HEK293T (cell line): Measurements from ENCODE around the gene KAT2A.

Experiments used
- ARNT ChIP-seq: fragments of 450-650 bp; IDR thresholded peaks from 2 replicates; pipeline ENCODE4 v1.6.1; 2017; ENCODE audit warnings: mild to moderate bottlenecking
- BHLHE40 ChIP-seq: fragments of 450-650 bp; IDR thresholded peaks from 2 replicates; pipeline ENCODE4 v1.6.1; 2016; ENCODE audit warnings: mild to moderate bottlenecking, moderate library complexity, borderline replicate concordance
- CTBP1 ChIP-seq: fragments of 450-650 bp; IDR thresholded peaks from 2 replicates; pipeline ENCODE4 v1.6.1; 2016; ENCODE audit warnings: borderline replicate concordance
- ELF4 ChIP-seq: fragments of 450-650 bp; IDR thresholded peaks from 2 replicates; pipeline ENCODE4 v1.6.1; 2017; ENCODE audit warnings: antibody characterized with exemption
- FOXA1 ChIP-seq: fragments of 450-650 bp; IDR thresholded peaks from 2 replicates; pipeline ENCODE4 v1.6.1; 2016; ENCODE audit warnings: mild to moderate bottlenecking
- FOXK2 ChIP-seq: fragments of 450-650 bp; IDR thresholded peaks from 2 replicates; pipeline ENCODE4 v1.6.1; 2016; ENCODE audit warnings: mild to moderate bottlenecking
- FOXM1 ChIP-seq: fragments of 450-650 bp; IDR thresholded peaks from 2 replicates; pipeline ENCODE4 v1.6.1; 2017; ENCODE audit warnings: mild to moderate bottlenecking, borderline replicate concordance
- HDGF ChIP-seq: fragments of 450-650 bp; IDR thresholded peaks from 2 replicates; pipeline ENCODE4 v1.6.1; 2017; ENCODE audit warnings: antibody characterized with exemption, borderline replicate concordance
- L3MBTL2 ChIP-seq: fragments of 450-650 bp; conservative IDR thresholded peaks from 2 replicates; pipeline ENCODE4 v1.6.1; 2016; ENCODE audit warnings: mild to moderate bottlenecking
- LEF1 ChIP-seq: fragments of 450-650 bp; IDR thresholded peaks from 2 replicates; pipeline ENCODE4 v1.6.1; 2017; ENCODE audit warnings: mild to moderate bottlenecking, borderline replicate concordance
- NFRKB ChIP-seq: fragments of 450-650 bp; IDR thresholded peaks from 2 replicates; pipeline ENCODE4 v1.6.1; 2016; ENCODE audit warnings: mild to moderate bottlenecking, moderate library complexity
- PKNOX1 ChIP-seq: fragments of 450-650 bp; IDR thresholded peaks from 2 replicates; pipeline ENCODE4 v1.6.1; 2016
- SP1 ChIP-seq: fragments of 450-650 bp; IDR thresholded peaks from 2 replicates; pipeline ENCODE4 v1.6.1; 2017
- SUZ12 ChIP-seq: fragments of 450-650 bp; IDR thresholded peaks from 2 replicates; pipeline ENCODE4 v1.6.1; 2016; ENCODE audit warnings: mild to moderate bottlenecking

- TF ChIP-seq FOXM1 = no peak
- TF ChIP-seq ELF4 = no peak
- TF ChIP-seq NFRKB = no peak
- TF ChIP-seq SUZ12 = no peak
- no peak for TF ChIP-seq BHLHE40
- TF ChIP-seq FOXK2 = no peak
- no peak for TF ChIP-seq FOXA1
- TF ChIP-seq ARNT = no peak
- TF ChIP-seq LEF1 = no peak
- no peak for TF ChIP-seq HDGF
- TF ChIP-seq CTBP1 = no peak
- no peak for TF ChIP-seq L3MBTL2
- TF ChIP-seq SP1 = no peak
- no peak for TF ChIP-seq PKNOX1
These were observed 43.4 kb downstream of the KAT2A start for GRCh38 chr17:42077755-42078154.
